Measurements from ENCODE around the gene OR52K2.

OR52K2 gene

DNA sequence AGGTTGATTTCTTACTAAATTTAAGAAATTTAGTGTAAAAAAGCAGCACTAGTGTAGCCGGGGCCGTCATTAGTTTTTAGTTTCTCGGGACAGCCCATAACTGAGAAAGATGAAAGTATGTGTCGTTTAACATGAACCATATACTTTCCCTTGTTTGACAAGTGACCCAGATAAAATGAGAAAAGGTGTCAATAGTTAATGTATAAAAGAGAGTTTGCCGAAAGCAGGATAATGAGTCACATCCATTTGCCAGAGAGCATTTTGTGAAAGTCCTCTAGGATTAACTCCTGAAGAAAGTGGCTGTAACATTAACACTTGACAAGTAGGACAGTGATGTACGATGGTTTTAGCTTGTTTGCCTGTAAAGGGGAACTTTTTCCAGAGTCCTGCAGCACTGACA, 46.9 kb downstream of the OR52K2 start:
- TF ChIP-seq CTCF (IDR thresholded peaks at IDR 0.05; ENCODE audit: low read depth, low read length): no peak
- DNase-seq (ENCODE audit: extremely low read depth, low read depth): no peak

- no peak for DNase-seq (ENCODE audit: extremely low read depth, low read depth)
- TF ChIP-seq CTCF (IDR thresholded peaks at IDR 0.05; ENCODE audit: low read depth, low read length): no peak
Observed at GRCh38 chr11:4496557-4497248, 47.6 kb downstream of the OR52K2 start.

Measured in AG09319 (cell line).